ENCODE measurements around the gene HLF. TPM values are rescaled to one million over a fixed set of nuclear protein-coding genes. Genes with fewer than 3 reads are reported as not detected.

The HLF gene
- total RNA-seq, 1 experiment from 2014 or later: 0.13 TPM

- in situ Hi-C loops (cut with HindIII; ENCODE audit: low pct_unique_long_range_greater_than_20kb, low sequenced_read_pairs): no loop called here
- Histone ChIP-seq H3K4me1 (ENCODE audit: control insufficient read depth, insufficient read depth, low read length) (no peaks in the 10 kb centered on the region), H3K27me3 (ENCODE audit: control insufficient read depth, insufficient read depth, low read length) (peaks cover 4% of the 10 kb centered on the region), H3K36me3 (ENCODE audit: control insufficient read depth, insufficient read depth, low read length) (no peaks in the 10 kb centered on the region), H3K4me3 (ENCODE audit: low read depth in 2 of 2, low read length in 2 of 2) (no peak overlapping the region), H3K27ac (ENCODE audit: low read length) (no peak overlapping the region), H3K9me3 (ENCODE audit: control insufficient read depth, insufficient read depth, low read depth, low read length) (no peaks in the 10 kb centered on the region)
- DNase-seq (ENCODE audit: low read depth, low spot score) (no peak), ATAC-seq (no peak)
- POLR2A ChIA-PET: no interaction called here
- CTCF ChIA-PET: no interaction called here
- intact Hi-C loops (cut with micrococcal nuclease; ENCODE audit: unreplicated experiment): no loop called here
- TF ChIP-seq POLR2AphosphoS5 (IDR thresholded peaks at IDR 0.05; ENCODE audit: low read depth, low read length) (no peak), TCF7L2 (IDR thresholded peaks at IDR 0.05; ENCODE audit: low read depth, low read length) (no peak)
- TF ChIP-seq, protein P1, sequence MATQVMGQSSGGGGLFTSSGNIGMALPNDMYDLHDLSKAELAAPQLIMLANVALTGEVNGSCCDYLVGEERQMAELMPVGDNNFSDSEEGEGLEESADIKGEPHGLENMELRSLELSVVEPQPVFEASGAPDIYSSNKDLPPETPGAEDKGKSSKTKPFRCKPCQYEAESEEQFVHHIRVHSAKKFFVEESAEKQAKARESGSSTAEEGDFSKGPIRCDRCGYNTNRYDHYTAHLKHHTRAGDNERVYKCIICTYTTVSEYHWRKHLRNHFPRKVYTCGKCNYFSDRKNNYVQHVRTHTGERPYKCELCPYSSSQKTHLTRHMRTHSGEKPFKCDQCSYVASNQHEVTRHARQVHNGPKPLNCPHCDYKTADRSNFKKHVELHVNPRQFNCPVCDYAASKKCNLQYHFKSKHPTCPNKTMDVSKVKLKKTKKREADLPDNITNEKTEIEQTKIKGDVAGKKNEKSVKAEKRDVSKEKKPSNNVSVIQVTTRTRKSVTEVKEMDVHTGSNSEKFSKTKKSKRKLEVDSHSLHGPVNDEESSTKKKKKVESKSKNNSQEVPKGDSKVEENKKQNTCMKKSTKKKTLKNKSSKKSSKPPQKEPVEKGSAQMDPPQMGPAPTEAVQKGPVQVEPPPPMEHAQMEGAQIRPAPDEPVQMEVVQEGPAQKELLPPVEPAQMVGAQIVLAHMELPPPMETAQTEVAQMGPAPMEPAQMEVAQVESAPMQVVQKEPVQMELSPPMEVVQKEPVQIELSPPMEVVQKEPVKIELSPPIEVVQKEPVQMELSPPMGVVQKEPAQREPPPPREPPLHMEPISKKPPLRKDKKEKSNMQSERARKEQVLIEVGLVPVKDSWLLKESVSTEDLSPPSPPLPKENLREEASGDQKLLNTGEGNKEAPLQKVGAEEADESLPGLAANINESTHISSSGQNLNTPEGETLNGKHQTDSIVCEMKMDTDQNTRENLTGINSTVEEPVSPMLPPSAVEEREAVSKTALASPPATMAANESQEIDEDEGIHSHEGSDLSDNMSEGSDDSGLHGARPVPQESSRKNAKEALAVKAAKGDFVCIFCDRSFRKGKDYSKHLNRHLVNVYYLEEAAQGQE (IDR thresholded peaks at IDR 0.05; ENCODE audit: insufficient read depth in 1 of 2, low read depth in 2 of 2, low read length in 1 of 2): no peak
- BruUV-seq (replicated peaks): no TSS peak
These were observed 37.0 kb downstream of the HLF start for GRCh38 chr17:55301521-55302406.

DNA sequence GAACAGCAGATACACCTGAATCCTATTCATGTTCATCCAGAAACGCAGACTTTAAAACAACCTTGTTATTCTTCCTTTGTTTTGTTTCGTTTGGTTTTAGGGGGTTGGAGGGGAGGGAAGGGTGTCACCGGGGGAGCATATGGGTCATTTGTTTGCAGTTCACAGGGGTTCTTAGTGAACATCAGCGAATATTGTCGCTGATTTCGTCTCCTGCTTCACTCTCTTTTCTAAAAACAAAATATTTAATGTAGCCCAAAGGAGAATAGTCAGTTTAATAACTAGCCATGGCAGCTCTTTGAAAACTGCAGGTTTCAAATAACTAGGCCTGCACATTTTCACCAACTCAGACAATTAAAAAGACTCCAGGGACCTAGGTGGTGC, 37.6 kb downstream of the HLF start:
- Histone ChIP-seq H3K27ac (ENCODE audit: low read length) (no peak overlapping the region), H3K4me3 (ENCODE audit: low read depth in 2 of 2, low read length in 2 of 2) (no peak overlapping the region), H3K9me3 (ENCODE audit: control insufficient read depth, insufficient read depth, low read depth, low read length) (no peaks in the 10 kb centered on the region), H3K36me3 (ENCODE audit: control insufficient read depth, insufficient read depth, low read length) (no peaks in the 10 kb centered on the region), H3K4me1 (ENCODE audit: control insufficient read depth, insufficient read depth, low read length) (no peaks in the 10 kb centered on the region), H3K27me3 (ENCODE audit: control insufficient read depth, insufficient read depth, low read length) (peaks cover 4% of the 10 kb centered on the region)
- no peak for ATAC-seq
- BruUV-seq (replicated peaks): no TSS peak
- in situ Hi-C loops (cut with HindIII; ENCODE audit: low pct_unique_long_range_greater_than_20kb, low sequenced_read_pairs) (no loop called here), intact Hi-C loops (cut with micrococcal nuclease; ENCODE audit: unreplicated experiment) (no loop called here)
- ChIA-PET CTCF (no interaction called here), POLR2A (no interaction called here)
- TF ChIP-seq, protein P2, sequence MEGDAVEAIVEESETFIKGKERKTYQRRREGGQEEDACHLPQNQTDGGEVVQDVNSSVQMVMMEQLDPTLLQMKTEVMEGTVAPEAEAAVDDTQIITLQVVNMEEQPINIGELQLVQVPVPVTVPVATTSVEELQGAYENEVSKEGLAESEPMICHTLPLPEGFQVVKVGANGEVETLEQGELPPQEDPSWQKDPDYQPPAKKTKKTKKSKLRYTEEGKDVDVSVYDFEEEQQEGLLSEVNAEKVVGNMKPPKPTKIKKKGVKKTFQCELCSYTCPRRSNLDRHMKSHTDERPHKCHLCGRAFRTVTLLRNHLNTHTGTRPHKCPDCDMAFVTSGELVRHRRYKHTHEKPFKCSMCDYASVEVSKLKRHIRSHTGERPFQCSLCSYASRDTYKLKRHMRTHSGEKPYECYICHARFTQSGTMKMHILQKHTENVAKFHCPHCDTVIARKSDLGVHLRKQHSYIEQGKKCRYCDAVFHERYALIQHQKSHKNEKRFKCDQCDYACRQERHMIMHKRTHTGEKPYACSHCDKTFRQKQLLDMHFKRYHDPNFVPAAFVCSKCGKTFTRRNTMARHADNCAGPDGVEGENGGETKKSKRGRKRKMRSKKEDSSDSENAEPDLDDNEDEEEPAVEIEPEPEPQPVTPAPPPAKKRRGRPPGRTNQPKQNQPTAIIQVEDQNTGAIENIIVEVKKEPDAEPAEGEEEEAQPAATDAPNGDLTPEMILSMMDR (IDR thresholded peaks at IDR 0.05): no peak
- TF ChIP-seq POLR2AphosphoS5 (IDR thresholded peaks at IDR 0.05; ENCODE audit: low read depth, low read length): no peak
- TF ChIP-seq, protein P1 (IDR thresholded peaks at IDR 0.05; ENCODE audit: insufficient read depth in 1 of 2, low read depth in 2 of 2, low read length in 1 of 2): no peak
- DNase-seq (ENCODE audit: low read depth, low spot score): no peak

Data from Panc1 (cell line).